CD14-positive monocyte (primary cell): ENCODE data around the gene CEP250. TPM values are rescaled to one million over a fixed set of nuclear protein-coding genes. Genes with fewer than 3 reads are reported as not detected.

Source experiments
- DNase-seq, 3 donors: peaks; one replicate each; pipeline ENCODE4 v3.0.0-alpha.2; 2011 to 2022
- H2AFZ ChIP-seq: 2 replicates; pipeline ENCODE4 v1.6.0; 2012; ENCODE audit warnings: mild to moderate bottlenecking, low read depth, low read length, inconsistent platforms; ENCODE audit not compliant: insufficient read depth, poor library complexity, severe bottlenecking
- H3K27ac ChIP-seq, 2 donors: 1 replicate in 1 of 2; 2 replicates in 1 of 2; pipeline ENCODE4 v1.5.1; 2012 to 2013; ENCODE audit warnings: low read length in 2 of 2, control low read depth in 1 of 2, inconsistent platforms in 1 of 2, low read depth in 1 of 2, mild to moderate bottlenecking in 1 of 2
- H3K27me3 ChIP-seq, 2 donors: one replicate each; pipeline versions ENCODE4 v1.6.0 to v1.6.1; 2011 to 2013; ENCODE audit warnings: low read length in 2 of 2; ENCODE audit not compliant: control insufficient read depth in 2 of 2, insufficient read depth in 2 of 2
- H3K36me3 ChIP-seq, 2 donors: replicated peaks in 1 of 2; 1 replicate in 1 of 2; 2 replicates in 1 of 2; pipeline versions ENCODE4 v1.5.1 to v1.6.1; 2012 to 2013; ENCODE audit warnings: low read length in 2 of 2, control low read depth in 1 of 2, inconsistent platforms in 1 of 2, mild to moderate bottlenecking in 1 of 2; ENCODE audit not compliant: insufficient read depth in 2 of 2, control insufficient read depth in 1 of 2
- H3K4me1 ChIP-seq, 2 donors: 1 replicate in 1 of 2; 2 replicates in 1 of 2; pipeline versions ENCODE4 v1.5.1 to v1.6.1; 2012 to 2013; ENCODE audit warnings: low read length in 2 of 2, control low read depth in 1 of 2, inconsistent platforms in 1 of 2, mild to moderate bottlenecking in 1 of 2, moderate library complexity in 1 of 2; ENCODE audit not compliant: insufficient read depth in 2 of 2, control insufficient read depth in 1 of 2
- H3K4me2 ChIP-seq: replicated peaks from 2 replicates; pipeline ENCODE3; 2012; ENCODE audit warnings: low read length, moderate library complexity, mild to moderate bottlenecking; ENCODE audit not compliant: poor library complexity, severe bottlenecking; ENCODE audit errors: extremely low read depth
- H3K4me3 ChIP-seq, 3 experiments: fragments of 200-600 bp in 1 of 3; sonication (generic) in 1 of 3; replicated peaks in 1 of 3; 1 replicate in 2 of 3; 2 replicates in 1 of 3; pipeline ENCODE4 v1.5.1; 2011 to 2013; ENCODE audit warnings: low read length in 3 of 3, mild to moderate bottlenecking in 3 of 3, control low read depth in 2 of 3, low read depth in 2 of 3, inconsistent platforms in 1 of 3, moderate library complexity in 1 of 3
- H3K79me2 ChIP-seq: 2 replicates; pipeline ENCODE4 v1.6.0; 2012; ENCODE audit warnings: mild to moderate bottlenecking, control low read depth, inconsistent platforms, low read length, moderate library complexity; ENCODE audit not compliant: insufficient read depth
- H3K9ac ChIP-seq: 2 replicates; pipeline ENCODE4 v1.6.0; 2017; ENCODE audit warnings: low read length, mild to moderate bottlenecking; ENCODE audit not compliant: insufficient read depth, poor library complexity, severe bottlenecking
- H3K9me3 ChIP-seq, 2 donors: replicated peaks in 1 of 2; 1 replicate in 1 of 2; 2 replicates in 1 of 2; pipeline versions ENCODE4 v1.5.1 to v1.6.1; 2012 to 2013; ENCODE audit warnings: low read length in 2 of 2, control low read depth in 1 of 2; ENCODE audit not compliant: control insufficient read depth in 1 of 2, insufficient read depth in 1 of 2
- H4K20me1 ChIP-seq: 2 replicates; pipeline ENCODE4 v1.6.0; 2012; ENCODE audit warnings: mild to moderate bottlenecking, low read length, control low read depth, moderate library complexity; ENCODE audit not compliant: insufficient read depth
- H3K27ac Mint-ChIP-seq, 7 donors: one replicate each; pipeline ENCODE4 v1.8.0; 2020; ENCODE audit warnings: mild to moderate bottlenecking in 7 of 7, mixed read lengths in 7 of 7, moderate library complexity in 6 of 7, inconsistent platforms in 2 of 7
- H3K27me3 Mint-ChIP-seq, 3 donors: one replicate each; pipeline ENCODE4 v1.8.0; 2021 to 2022; ENCODE audit warnings: low read depth in 3 of 3, mild to moderate bottlenecking in 3 of 3, mixed read lengths in 3 of 3, moderate library complexity in 3 of 3, inconsistent platforms in 1 of 3
- H3K36me3 Mint-ChIP-seq, 2 donors: one replicate each; pipeline ENCODE4 v1.8.0; 2020; ENCODE audit warnings: mixed read lengths in 2 of 2, inconsistent platforms in 1 of 2, mild to moderate bottlenecking in 1 of 2
- H3K4me1 Mint-ChIP-seq: one replicate; pipeline ENCODE4 v1.8.0; 2020; ENCODE audit warnings: mild to moderate bottlenecking, mixed read lengths
- H3K4me3 Mint-ChIP-seq, 2 donors: one replicate each; pipeline ENCODE4 v1.8.0; 2020; ENCODE audit warnings: mild to moderate bottlenecking in 2 of 2, mixed read lengths in 2 of 2, moderate library complexity in 1 of 2
- H3K9me3 Mint-ChIP-seq, 7 donors: one replicate each; pipeline ENCODE4 v1.8.0; 2020 to 2022; ENCODE audit warnings: mixed read lengths in 7 of 7, mild to moderate bottlenecking in 6 of 7, moderate library complexity in 6 of 7, inconsistent platforms in 2 of 7
- WGBS: methylation state at CpG from one replicate; pipeline ENCODE4 v1.1.5; 2013; ENCODE audit warnings: missing lambda C conversion rate; ENCODE audit not compliant: insufficient coverage; 5-methylcytosine and 5-hydroxymethylcytosine counted together
- intact Hi-C, 2 donors: fragments of 100-400 bp; cut with micrococcal nuclease; formaldehyde crosslinking; loops; one replicate each; pipeline versions ENCODE4 v1.15.0 to v1.15.1; 2023
- polyA plus RNA-seq, 3 donors: library from polyadenylated mRNA; depleted of rRNA in 1 of 3; unstranded in 2 of 3; stranded (reverse) in 1 of 3; fragments of 300-500 nt in 2 of 3; fragments of >200 nt in 1 of 3; fragmentation: Illumina TruSeq in 2 of 3; gene quantifications; 1 replicate in 2 of 3; 2 replicates in 1 of 3; pipeline ENCODE4 v1.2.3, GENCODE V29; 2012 to 2021
- TF ChIP-seq, protein P1 (sequence below): fragments of 200-600 bp; IDR thresholded peaks from one replicate; pipeline ENCODE4 v1.8.0; 2022; ENCODE audit warnings: antibody characterized with exemption, mild to moderate bottlenecking

The CEP250 gene
- polyA plus RNA-seq, 3 donors: 0.81 to 5.9 (median 1.2) TPM

DNA sequence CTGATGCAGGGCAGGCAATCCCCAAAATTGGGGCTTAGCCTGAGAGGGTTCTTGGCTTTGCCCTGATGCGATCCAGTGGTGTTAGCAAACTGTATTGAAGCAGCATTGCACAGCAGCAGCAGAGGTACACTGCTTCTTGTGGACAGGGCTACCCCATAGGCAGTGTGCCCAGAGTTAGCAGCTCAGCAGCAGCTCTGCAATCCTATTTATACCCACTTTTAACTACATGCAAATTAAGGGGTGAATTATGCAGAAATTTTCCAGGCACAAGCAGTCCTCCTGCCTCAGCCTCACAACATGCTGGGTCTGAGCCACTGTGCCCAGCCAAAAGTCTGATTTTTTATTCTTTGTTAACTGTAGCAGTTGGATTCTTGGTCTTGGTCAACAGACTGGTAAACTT is 70.2 kb downstream of the CEP250 start:
- WGBS: no CpG with 5 or more reads among the region's 1 CpG
- H3K27me3 ChIP-seq: no peaks in the 10 kb centered on the region
- no peak overlapping the region for H2AFZ ChIP-seq
- no peaks in the 10 kb centered on the region for H3K9me3 ChIP-seq
- H3K4me1 ChIP-seq: no peaks in the 10 kb centered on the region
- H3K4me1 Mint-ChIP-seq: no peaks in the 10 kb centered on the region
- no peaks in the 10 kb centered on the region for H4K20me1 ChIP-seq
- no peak overlapping the region for H3K4me2 ChIP-seq
- no peak overlapping the region for H3K4me3 ChIP-seq
- H3K79me2 ChIP-seq: no peaks in the 10 kb centered on the region
- no peaks in the 10 kb centered on the region for H3K36me3 Mint-ChIP-seq
- H3K36me3 ChIP-seq: no peaks in the 10 kb centered on the region
- no peak overlapping the region for H3K4me3 Mint-ChIP-seq
- TF ChIP-seq, protein P1, sequence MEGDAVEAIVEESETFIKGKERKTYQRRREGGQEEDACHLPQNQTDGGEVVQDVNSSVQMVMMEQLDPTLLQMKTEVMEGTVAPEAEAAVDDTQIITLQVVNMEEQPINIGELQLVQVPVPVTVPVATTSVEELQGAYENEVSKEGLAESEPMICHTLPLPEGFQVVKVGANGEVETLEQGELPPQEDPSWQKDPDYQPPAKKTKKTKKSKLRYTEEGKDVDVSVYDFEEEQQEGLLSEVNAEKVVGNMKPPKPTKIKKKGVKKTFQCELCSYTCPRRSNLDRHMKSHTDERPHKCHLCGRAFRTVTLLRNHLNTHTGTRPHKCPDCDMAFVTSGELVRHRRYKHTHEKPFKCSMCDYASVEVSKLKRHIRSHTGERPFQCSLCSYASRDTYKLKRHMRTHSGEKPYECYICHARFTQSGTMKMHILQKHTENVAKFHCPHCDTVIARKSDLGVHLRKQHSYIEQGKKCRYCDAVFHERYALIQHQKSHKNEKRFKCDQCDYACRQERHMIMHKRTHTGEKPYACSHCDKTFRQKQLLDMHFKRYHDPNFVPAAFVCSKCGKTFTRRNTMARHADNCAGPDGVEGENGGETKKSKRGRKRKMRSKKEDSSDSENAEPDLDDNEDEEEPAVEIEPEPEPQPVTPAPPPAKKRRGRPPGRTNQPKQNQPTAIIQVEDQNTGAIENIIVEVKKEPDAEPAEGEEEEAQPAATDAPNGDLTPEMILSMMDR: no peak
- H3K9me3 Mint-ChIP-seq: peaks cover 0 to 3% (median 0%) of the 10 kb centered on the region in 7 donors
- peaks cover 0 to 5% (median 3%) of the 10 kb centered on the region in 3 donors for H3K27me3 Mint-ChIP-seq
- no peak for DNase-seq
- no peak overlapping the region for H3K27ac ChIP-seq
- H3K27ac Mint-ChIP-seq: no peak overlapping the region
- H3K9ac ChIP-seq: no peak overlapping the region
- intact Hi-C loops: no loop called here

GRCh38 chr20:35527122-35527769 is 71.8 kb downstream of the CEP250 start:
- DNase-seq: no peak
- no peak overlapping the region for H2AFZ ChIP-seq
- intact Hi-C loops: no loop called here
- no peaks in the 10 kb centered on the region for H3K36me3 ChIP-seq
- H3K4me1 ChIP-seq: no peaks in the 10 kb centered on the region
- Mint-ChIP-seq H3K27ac (no peak overlapping the region), H3K36me3 (no peaks in the 10 kb centered on the region), H3K4me1 (no peaks in the 10 kb centered on the region), H3K9me3 (peaks cover 0 to 3% (median 0%) of the 10 kb centered on the region in 7 donors), H3K27me3 (peaks cover 0 to 4% (median 2%) of the 10 kb centered on the region in 3 donors), H3K4me3 (no peak overlapping the region)
- no peak overlapping the region for H3K4me2 ChIP-seq
- no peaks in the 10 kb centered on the region for H4K20me1 ChIP-seq
- TF ChIP-seq, protein P1: no peak
- H3K9ac ChIP-seq: no peak overlapping the region
- no peak overlapping the region for H3K27ac ChIP-seq
- H3K79me2 ChIP-seq: no peaks in the 10 kb centered on the region
- H3K27me3 ChIP-seq: no peaks in the 10 kb centered on the region
- H3K9me3 ChIP-seq: no peaks in the 10 kb centered on the region
- H3K4me3 ChIP-seq: no peak overlapping the region
- 98% methylated on average over 8 of the region's 12 CpGs for WGBS
